HEK293 (cell line): ENCODE results near the gene ADPRH.

ENCODE experiments used
- CTCF ChIA-PET: fragments of 350-600 bp; formaldehyde crosslinking; extraction: SDS; loops from one replicate; lab custom pipeline; 2021; ENCODE audit warnings: antibody characterized with exemption; lab: Yijun Ruan, JAX
- POLR2A ChIA-PET: fragments of 300-600 bp; formaldehyde crosslinking; extraction: SDS; loops from one replicate; lab custom pipeline; 2020; ENCODE audit warnings: antibody characterized with exemption, inconsistent platforms; lab: Yijun Ruan, JAX
- H3K27ac ChIP-seq: fragments of 200-500 bp; sonication (Bioruptor generic); 2 replicates; pipeline ENCODE4 v1.5.1; 2014; ENCODE audit warnings: low read depth, low read length, control low read depth, inconsistent platforms; ENCODE audit errors: extremely low read depth
- H3K36me3 ChIP-seq, 2 experiments: fragments of 200-500 bp in 1 of 2; sonication (Bioruptor generic) in 1 of 2; 1 replicate in 1 of 2; 2 replicates in 1 of 2; pipeline ENCODE4 v1.5.1; 2014 to 2017; ENCODE audit warnings: inconsistent platforms in 2 of 2, low read length in 2 of 2; ENCODE audit not compliant: control insufficient read depth in 2 of 2, insufficient read depth in 1 of 2
- H3K4me1 ChIP-seq: fragments of 200-500 bp; sonication (Bioruptor generic); 2 replicates; pipeline ENCODE4 v1.5.1; 2014; ENCODE audit warnings: mild to moderate bottlenecking, low read length, inconsistent platforms; ENCODE audit not compliant: control insufficient read depth, insufficient read depth
- H3K4me3 ChIP-seq: 2 replicates; pipeline ENCODE4 v1.5.1; 2011; ENCODE audit warnings: low read depth, mild to moderate bottlenecking, control low read depth, low read length, moderate library complexity
- H3K9me3 ChIP-seq: fragments of 200-500 bp; sonication (Bioruptor generic); 2 replicates; pipeline ENCODE4 v1.5.1; 2014; ENCODE audit warnings: low read depth, low read length, inconsistent platforms; ENCODE audit not compliant: control insufficient read depth, insufficient read depth
- ATF2 ChIP-seq: fragments of 450-650 bp; formaldehyde crosslinking; IDR thresholded peaks from 2 replicates; pipeline ENCODE4 v1.5.1; 2016; ENCODE audit warnings: missing biosample characterization, missing genetic modification characterization, low read depth
- BCL11B ChIP-seq: fragments of 450-650 bp; formaldehyde crosslinking; IDR thresholded peaks from 2 replicates; pipeline ENCODE4 v1.5.1; 2016; ENCODE audit warnings: low read depth, missing biosample characterization, missing genetic modification characterization
- EGR2 ChIP-seq: fragments of 450-650 bp; formaldehyde crosslinking; IDR thresholded peaks from 2 replicates; pipeline ENCODE4 v1.5.1; 2016; ENCODE audit warnings: low read depth, missing biosample characterization, missing genetic modification characterization
- GFI1B ChIP-seq: fragments of 450-650 bp; formaldehyde crosslinking; IDR thresholded peaks from 2 replicates; pipeline ENCODE4 v1.5.1; 2016; ENCODE audit warnings: missing biosample characterization, missing genetic modification characterization
- GLIS2 ChIP-seq: fragments of 450-650 bp; formaldehyde crosslinking; IDR thresholded peaks from 2 replicates; pipeline ENCODE4 v1.5.1; 2016; ENCODE audit warnings: missing biosample characterization, missing genetic modification characterization
- HOXC10 ChIP-seq: sonication (generic); formaldehyde crosslinking; IDR thresholded peaks from 2 replicates; pipeline ENCODE4 v1.8.1; 2023; ENCODE audit warnings: mild to moderate bottlenecking, missing genetic modification reagents
- MZF1 ChIP-seq: fragments of 450-650 bp; formaldehyde crosslinking; IDR thresholded peaks from 2 replicates; pipeline ENCODE4 v1.5.1; 2017; ENCODE audit warnings: missing biosample characterization, missing genetic modification characterization, borderline replicate concordance
- PBX3 ChIP-seq: sonication (generic); formaldehyde crosslinking; IDR thresholded peaks from 2 replicates; pipeline ENCODE4 v1.8.1; 2022; ENCODE audit warnings: mild to moderate bottlenecking, moderate library complexity, missing genetic modification reagents
- SALL2 ChIP-seq: fragments of 450-650 bp; formaldehyde crosslinking; IDR thresholded peaks from 2 replicates; pipeline ENCODE4 v1.5.0; 2017; ENCODE audit warnings: missing biosample characterization, mild to moderate bottlenecking, missing genetic modification characterization, borderline replicate concordance
- YY2 ChIP-seq: fragments of 450-650 bp; formaldehyde crosslinking; IDR thresholded peaks from 2 replicates; pipeline ENCODE4 v1.5.1; 2016; ENCODE audit warnings: missing biosample characterization, missing genetic modification characterization
- ZBTB20 ChIP-seq: fragments of 450-650 bp; formaldehyde crosslinking; IDR thresholded peaks from 2 replicates; pipeline ENCODE4 v1.5.1; 2016; ENCODE audit warnings: missing biosample characterization, missing genetic modification characterization
- ZNF133 ChIP-seq: fragments of 450-650 bp; formaldehyde crosslinking; IDR thresholded peaks from 2 replicates; pipeline ENCODE4 v1.5.1; 2016; ENCODE audit warnings: missing biosample characterization, missing genetic modification characterization
- ZNF311 ChIP-seq: fragments of 450-650 bp; formaldehyde crosslinking; IDR thresholded peaks from 2 replicates; pipeline ENCODE4 v1.5.1; 2017; ENCODE audit warnings: missing biosample characterization, missing genetic modification characterization, borderline replicate concordance
- ZNF394 ChIP-seq: fragments of 450-650 bp; formaldehyde crosslinking; IDR thresholded peaks from 2 replicates; pipeline ENCODE4 v1.5.1; 2016; ENCODE audit warnings: missing biosample characterization, missing genetic modification characterization, mild to moderate bottlenecking, moderate library complexity, borderline replicate concordance
- ZNF510 ChIP-seq: fragments of 450-650 bp; formaldehyde crosslinking; IDR thresholded peaks from 2 replicates; pipeline ENCODE4 v1.5.1; 2018; ENCODE audit warnings: mild to moderate bottlenecking, missing genetic modification characterization, missing biosample characterization; ENCODE audit not compliant: insufficient replicate concordance
- ZNF514 ChIP-seq: fragments of 450-650 bp; formaldehyde crosslinking; IDR thresholded peaks from 2 replicates; pipeline ENCODE4 v1.5.1; 2016; ENCODE audit warnings: missing biosample characterization, missing genetic modification characterization
- ZNF521 ChIP-seq: fragments of 450-650 bp; formaldehyde crosslinking; IDR thresholded peaks from 2 replicates; pipeline ENCODE4 v1.5.1; 2017; ENCODE audit warnings: missing biosample characterization, mild to moderate bottlenecking, missing genetic modification characterization
- ZNF560 ChIP-seq: fragments of 450-650 bp; formaldehyde crosslinking; IDR thresholded peaks from 2 replicates; pipeline ENCODE4 v1.5.1; 2017; ENCODE audit warnings: missing biosample characterization, missing genetic modification characterization, borderline replicate concordance
- ZNF561 ChIP-seq: fragments of 450-650 bp; IDR thresholded peaks from 2 replicates; pipeline ENCODE4 v1.5.1; 2018; ENCODE audit warnings: missing biosample characterization, missing genetic modification characterization, borderline replicate concordance
- ZNF610 ChIP-seq: fragments of 450-650 bp; formaldehyde crosslinking; IDR thresholded peaks from 2 replicates; pipeline ENCODE4 v1.5.1; 2016; ENCODE audit warnings: missing biosample characterization, missing genetic modification characterization, borderline replicate concordance
- ZNF623 ChIP-seq: fragments of 450-650 bp; formaldehyde crosslinking; IDR thresholded peaks from 2 replicates; pipeline ENCODE4 v1.5.1; 2016; ENCODE audit warnings: missing biosample characterization, missing genetic modification characterization
- ZNF664 ChIP-seq: fragments of 450-650 bp; formaldehyde crosslinking; IDR thresholded peaks from 2 replicates; pipeline ENCODE4 v1.5.1; 2016; ENCODE audit warnings: missing biosample characterization, missing genetic modification characterization
- ZNF701 ChIP-seq: fragments of 450-650 bp; formaldehyde crosslinking; IDR thresholded peaks from 2 replicates; pipeline ENCODE4 v1.5.1; 2016; ENCODE audit warnings: missing biosample characterization, missing genetic modification characterization
- ZNF768 ChIP-seq: fragments of 450-650 bp; formaldehyde crosslinking; IDR thresholded peaks from 2 replicates; pipeline ENCODE4 v1.5.1; 2018; ENCODE audit warnings: missing biosample characterization, mild to moderate bottlenecking, missing genetic modification characterization
- ZNF777 ChIP-seq: fragments of 450-650 bp; formaldehyde crosslinking; IDR thresholded peaks from 2 replicates; pipeline ENCODE4 v1.5.1; 2017; ENCODE audit warnings: missing biosample characterization, missing genetic modification characterization, borderline replicate concordance
- TF ChIP-seq, protein P1 (sequence below): fragments of 450-650 bp; formaldehyde crosslinking; IDR thresholded peaks from 2 replicates; pipeline ENCODE4 v1.5.1; 2017; ENCODE audit warnings: missing biosample characterization, missing genetic modification characterization
- TF ChIP-seq, protein P2 (sequence below): fragments of 450-650 bp; formaldehyde crosslinking; IDR thresholded peaks from 2 replicates; pipeline ENCODE4 v1.5.1; 2017; ENCODE audit warnings: missing biosample characterization, missing genetic modification characterization
- TF ChIP-seq, protein P3 (sequence below): fragments of 450-650 bp; formaldehyde crosslinking; IDR thresholded peaks from 2 replicates; pipeline ENCODE4 v1.5.1; 2016; ENCODE audit warnings: missing biosample characterization, missing genetic modification characterization

Gene ADPRH

GRCh38 chr3:119557192-119557876 is 22.0 kb upstream of the ADPRH start:
- H3K9me3 ChIP-seq, result no peaks in the 10 kb centered on the region
- H3K27ac ChIP-seq, result no peak overlapping the region
- ChIA-PET POLR2A (no interaction called here), CTCF (no interaction called here)
- no peak overlapping the region for H3K4me3 ChIP-seq
- H3K4me1 ChIP-seq, result no peaks in the 10 kb centered on the region
- no peaks in the 10 kb centered on the region for H3K36me3 ChIP-seq
- TF ChIP-seq, protein P1, sequence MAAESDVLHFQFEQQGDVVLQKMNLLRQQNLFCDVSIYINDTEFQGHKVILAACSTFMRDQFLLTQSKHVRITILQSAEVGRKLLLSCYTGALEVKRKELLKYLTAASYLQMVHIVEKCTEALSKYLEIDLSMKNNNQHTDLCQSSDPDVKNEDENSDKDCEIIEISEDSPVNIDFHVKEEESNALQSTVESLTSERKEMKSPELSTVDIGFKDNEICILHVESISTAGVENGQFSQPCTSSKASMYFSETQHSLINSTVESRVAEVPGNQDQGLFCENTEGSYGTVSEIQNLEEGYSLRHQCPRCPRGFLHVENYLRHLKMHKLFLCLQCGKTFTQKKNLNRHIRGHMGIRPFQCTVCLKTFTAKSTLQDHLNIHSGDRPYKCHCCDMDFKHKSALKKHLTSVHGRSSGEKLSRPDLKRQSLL, result no peak
- TF ChIP-seq ZNF561 (tag by site-specific recombination), result no peak
- no peak for TF ChIP-seq HOXC10 (CRISPR knock-in tag)
- TF ChIP-seq ATF2 (tag by site-specific recombination), result no peak
- TF ChIP-seq ZNF394 (tag by site-specific recombination), result no peak
- TF ChIP-seq ZNF133 (tag by site-specific recombination), result no peak
- no peak for TF ChIP-seq ZNF311
- no peak for TF ChIP-seq ZNF701 (tag by site-specific recombination)
- TF ChIP-seq GFI1B (tag by site-specific recombination), result no peak
- TF ChIP-seq, protein P2, sequence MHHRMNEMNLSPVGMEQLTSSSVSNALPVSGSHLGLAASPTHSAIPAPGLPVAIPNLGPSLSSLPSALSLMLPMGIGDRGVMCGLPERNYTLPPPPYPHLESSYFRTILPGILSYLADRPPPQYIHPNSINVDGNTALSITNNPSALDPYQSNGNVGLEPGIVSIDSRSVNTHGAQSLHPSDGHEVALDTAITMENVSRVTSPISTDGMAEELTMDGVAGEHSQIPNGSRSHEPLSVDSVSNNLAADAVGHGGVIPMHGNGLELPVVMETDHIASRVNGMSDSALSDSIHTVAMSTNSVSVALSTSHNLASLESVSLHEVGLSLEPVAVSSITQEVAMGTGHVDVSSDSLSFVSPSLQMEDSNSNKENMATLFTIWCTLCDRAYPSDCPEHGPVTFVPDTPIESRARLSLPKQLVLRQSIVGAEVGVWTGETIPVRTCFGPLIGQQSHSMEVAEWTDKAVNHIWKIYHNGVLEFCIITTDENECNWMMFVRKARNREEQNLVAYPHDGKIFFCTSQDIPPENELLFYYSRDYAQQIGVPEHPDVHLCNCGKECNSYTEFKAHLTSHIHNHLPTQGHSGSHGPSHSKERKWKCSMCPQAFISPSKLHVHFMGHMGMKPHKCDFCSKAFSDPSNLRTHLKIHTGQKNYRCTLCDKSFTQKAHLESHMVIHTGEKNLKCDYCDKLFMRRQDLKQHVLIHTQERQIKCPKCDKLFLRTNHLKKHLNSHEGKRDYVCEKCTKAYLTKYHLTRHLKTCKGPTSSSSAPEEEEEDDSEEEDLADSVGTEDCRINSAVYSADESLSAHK (tag by site-specific recombination), result no peak
- TF ChIP-seq ZNF610 (tag by site-specific recombination), result no peak
- TF ChIP-seq, protein P3, sequence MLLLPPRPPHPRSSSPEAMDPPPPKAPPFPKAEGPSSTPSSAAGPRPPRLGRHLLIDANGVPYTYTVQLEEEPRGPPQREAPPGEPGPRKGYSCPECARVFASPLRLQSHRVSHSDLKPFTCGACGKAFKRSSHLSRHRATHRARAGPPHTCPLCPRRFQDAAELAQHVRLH (tag by site-specific recombination), result no peak
- no peak for TF ChIP-seq BCL11B (tag by site-specific recombination)
- no peak for TF ChIP-seq ZNF623 (tag by site-specific recombination)
- no peak for TF ChIP-seq EGR2
- no peak for TF ChIP-seq ZNF664 (tag by site-specific recombination)
- TF ChIP-seq ZNF560 (tag by site-specific recombination), result no peak
- no peak for TF ChIP-seq ZNF768 (tag by site-specific recombination)
- no peak for TF ChIP-seq SALL2

GRCh38 chr3:119557877-119558269 is 21.4 kb upstream of the ADPRH start:
- Histone ChIP-seq H3K4me3 (no peak overlapping the region), H3K36me3 (no peaks in the 10 kb centered on the region), H3K27ac (no peak overlapping the region), H3K4me1 (no peaks in the 10 kb centered on the region), H3K9me3 (no peaks in the 10 kb centered on the region)
- CTCF ChIA-PET, result no interaction called here
- TF ChIP-seq PBX3 (CRISPR knock-in tag) (no peak), ZNF510 (tag by site-specific recombination) (no peak), BCL11B (tag by site-specific recombination) (no peak), MZF1 (tag by site-specific recombination) (no peak), ZBTB20 (tag by site-specific recombination) (no peak), ZNF777 (tag by site-specific recombination) (no peak), ZNF133 (tag by site-specific recombination) (no peak), GLIS2 (tag by site-specific recombination) (no peak), ZNF521 (tag by site-specific recombination) (no peak), ZNF514 (tag by site-specific recombination) (no peak), YY2 (tag by site-specific recombination) (no peak)
- TF ChIP-seq, protein P3 (tag by site-specific recombination), result no peak
- POLR2A ChIA-PET, result no interaction called here
